Activated T-helper 17 cell treated with anti-CD3 and anti-CD28 coated beads, Interleukin-2, amount 50 U/mL, for 72 hours (primary cell): ENCODE results near the gene ZNF175. TPM values are rescaled to one million over a fixed set of nuclear protein-coding genes. Genes with fewer than 3 reads are reported as not detected.

Experiments
- ATAC-seq: fragments of 150-1000 bp; cut with Tn5 transposase; replicated peaks from 2 replicates; pipeline ENCODE4 v1.10.0; 2021; ENCODE audit warnings: mild to moderate bottlenecking, moderate library complexity
- H3K27ac Mint-ChIP-seq: one replicate; pipeline ENCODE4 v1.8.0; 2022; ENCODE audit warnings: mixed read lengths
- H3K27me3 Mint-ChIP-seq: one replicate; pipeline ENCODE4 v1.8.0; 2022; ENCODE audit warnings: mixed read lengths
- H3K36me3 Mint-ChIP-seq: one replicate; pipeline ENCODE4 v1.8.0; 2022; ENCODE audit warnings: low read depth, mild to moderate bottlenecking, mixed read lengths
- H3K4me1 Mint-ChIP-seq: one replicate; pipeline ENCODE4 v1.8.0; 2022; ENCODE audit warnings: mixed read lengths
- H3K4me3 Mint-ChIP-seq: one replicate; pipeline ENCODE4 v1.8.0; 2022; ENCODE audit warnings: mild to moderate bottlenecking, mixed read lengths
- H3K9me3 Mint-ChIP-seq: one replicate; pipeline ENCODE4 v1.8.0; 2022; ENCODE audit warnings: mixed read lengths
- total RNA-seq, 2 donors: library from RNA; stranded (reverse); gene quantifications; one replicate each; pipeline ENCODE4 v1.2.3, GENCODE V29; 2022

Gene ZNF175
- total RNA-seq, 2 donors from 2014 or later = 8.0 to 16.9 TPM

DNA sequence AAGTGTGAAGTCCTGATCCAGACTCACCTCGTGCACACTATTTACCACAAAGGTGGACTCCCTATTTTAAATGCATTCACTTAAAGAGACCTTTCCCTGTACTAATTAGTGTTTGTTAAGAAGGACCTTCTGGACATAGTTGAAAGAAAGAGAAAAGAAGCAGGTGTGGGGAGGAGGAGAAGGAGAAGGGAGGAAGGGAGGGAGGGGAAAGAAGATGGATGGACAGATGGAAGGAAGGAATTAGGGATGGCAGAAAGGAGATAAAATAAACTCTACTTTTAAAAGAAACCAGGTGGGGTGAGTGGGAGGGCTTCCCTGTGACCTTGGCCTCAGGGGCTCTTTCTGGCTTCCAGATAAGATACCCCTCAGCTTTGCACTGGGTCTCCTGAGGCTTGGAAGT is 21.4 kb downstream of the ZNF175 start:
- Mint-ChIP-seq H3K27ac (no peak overlapping the region), H3K4me1 (peaks cover 19% of the 10 kb centered on the region), H3K4me3 (peak overlapping the region; percentile 32), H3K36me3 (peaks cover 3% of the 10 kb centered on the region), H3K27me3 (peaks cover 5% of the 10 kb centered on the region), H3K9me3 (peaks cover 3% of the 10 kb centered on the region)
- ATAC-seq = no peak

DNA sequence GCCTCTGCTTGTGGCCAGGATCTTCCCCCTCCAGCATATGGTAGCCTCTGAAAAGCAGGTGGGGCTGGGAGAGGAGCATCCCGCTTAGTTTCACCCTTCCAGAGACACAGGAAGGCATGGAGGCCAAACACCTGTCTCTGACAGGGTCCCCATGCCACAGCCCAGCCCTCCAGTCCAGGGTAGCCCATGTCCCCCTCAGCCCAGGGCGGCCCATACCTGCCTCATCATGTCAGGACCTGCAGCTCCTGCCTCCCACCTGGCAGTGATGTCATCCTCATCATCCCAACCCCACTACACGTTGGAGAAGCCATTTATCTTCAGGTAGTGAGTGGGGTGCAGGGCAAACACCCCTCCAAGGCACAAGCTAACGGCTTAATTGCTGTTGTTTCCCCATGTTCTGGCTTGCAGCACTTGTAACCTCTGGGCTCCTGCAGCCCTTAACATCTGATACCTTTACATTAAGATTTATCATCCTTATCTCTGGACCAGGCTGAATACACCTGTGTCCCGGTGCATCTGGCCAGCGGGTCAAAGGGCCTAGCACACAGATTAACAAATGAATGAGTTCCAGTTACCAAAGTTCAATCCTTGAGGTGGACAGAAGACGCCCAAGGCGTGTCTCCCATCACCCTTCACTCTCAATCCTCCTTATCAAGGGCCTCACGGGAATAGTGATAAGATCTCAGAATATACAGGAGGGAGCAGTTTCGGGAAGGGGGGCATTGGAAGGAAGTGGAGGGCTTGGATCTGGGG is 22.2 kb downstream of the ZNF175 start:
- Mint-ChIP-seq H3K9me3 (no peaks in the 10 kb centered on the region), H3K36me3 (no peaks in the 10 kb centered on the region), H3K27ac (peak overlapping the region; percentile 89), H3K4me3 (peak overlapping the region; percentile 94), H3K27me3 (peaks cover 9% of the 10 kb centered on the region), H3K4me1 (peaks cover 19% of the 10 kb centered on the region)
- no peak for ATAC-seq

- H3K27ac Mint-ChIP-seq = peak overlapping the region; percentile 89
- H3K27me3 Mint-ChIP-seq = peaks cover 9% of the 10 kb centered on the region
- H3K36me3 Mint-ChIP-seq = no peaks in the 10 kb centered on the region
- peak; percentile 100 for ATAC-seq
- H3K4me3 Mint-ChIP-seq = peak overlapping the region; percentile 94
- H3K9me3 Mint-ChIP-seq = no peaks in the 10 kb centered on the region
- H3K4me1 Mint-ChIP-seq = peaks cover 19% of the 10 kb centered on the region
Observed at GRCh38 chr19:51593969-51594773, 23.1 kb downstream of the ZNF175 start.

- H3K9me3 Mint-ChIP-seq = no peaks in the 10 kb centered on the region
- no peaks in the 10 kb centered on the region for H3K36me3 Mint-ChIP-seq
- peak overlapping the region; percentile 89 for H3K27ac Mint-ChIP-seq
- peaks cover 19% of the 10 kb centered on the region for H3K4me1 Mint-ChIP-seq
- peaks cover 9% of the 10 kb centered on the region for H3K27me3 Mint-ChIP-seq
- H3K4me3 Mint-ChIP-seq = peak overlapping the region; percentile 94
- peak; percentile 13 for ATAC-seq
Observed at GRCh38 chr19:51594774-51595109, 23.7 kb downstream of the ZNF175 start.

DNA sequence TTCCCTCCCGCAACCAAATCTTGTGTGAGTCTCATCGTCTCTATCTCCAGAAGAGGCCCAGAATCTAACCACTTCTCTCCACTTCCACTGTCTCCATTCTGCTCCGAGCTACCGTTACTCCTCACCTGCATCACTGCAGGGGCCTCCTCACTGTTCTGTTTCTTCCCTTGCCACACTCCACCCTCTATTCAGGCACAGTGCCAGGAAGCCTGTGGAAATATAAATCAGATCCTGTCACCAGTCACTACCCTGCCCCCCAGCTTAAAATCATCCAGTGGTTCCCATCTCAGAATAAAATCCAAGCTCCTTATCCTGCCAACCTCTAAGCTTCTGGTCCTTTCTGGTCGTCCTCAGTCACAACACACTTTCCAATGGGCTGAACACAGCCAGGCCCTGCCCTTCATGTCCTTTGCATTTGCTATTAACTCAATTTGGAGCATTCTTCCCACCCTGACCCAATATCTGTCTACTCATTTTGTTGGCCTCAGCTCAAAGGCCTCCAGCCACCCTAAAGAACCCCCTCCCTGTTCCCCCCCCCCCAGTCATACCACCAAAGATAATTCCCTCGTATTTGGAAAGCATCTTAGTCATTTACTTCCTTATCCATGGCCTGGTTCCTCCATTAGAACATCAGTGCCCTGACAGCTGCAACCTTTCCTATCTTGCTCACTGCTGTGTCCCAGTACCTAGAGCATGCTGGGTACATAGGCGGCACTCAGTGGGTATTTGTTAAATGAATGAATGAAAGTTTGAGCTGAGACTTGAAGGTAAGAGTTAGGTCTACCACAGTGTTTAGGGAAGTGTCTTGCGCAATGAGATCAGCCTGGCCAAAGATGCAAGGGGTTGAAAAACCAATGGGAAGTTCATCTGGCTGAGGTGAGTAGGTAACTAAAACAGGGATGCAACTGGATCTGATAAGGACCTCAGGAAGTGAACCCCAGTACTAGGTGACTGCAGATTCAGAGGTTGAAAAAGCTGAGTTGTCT is 24.4 kb downstream of the ZNF175 start:
- peak overlapping the region; percentile 89 for H3K27ac Mint-ChIP-seq
- H3K36me3 Mint-ChIP-seq = no peaks in the 10 kb centered on the region
- H3K27me3 Mint-ChIP-seq = peaks cover 16% of the 10 kb centered on the region
- H3K4me1 Mint-ChIP-seq = peaks cover 19% of the 10 kb centered on the region
- ATAC-seq = no peak
- H3K4me3 Mint-ChIP-seq = peak overlapping the region; percentile 94
- no peaks in the 10 kb centered on the region for H3K9me3 Mint-ChIP-seq

GRCh38 chr19:51598159-51598915 is 27.3 kb downstream of the ZNF175 start:
- Mint-ChIP-seq H3K27me3 (peaks cover 23% of the 10 kb centered on the region), H3K27ac (no peak overlapping the region), H3K4me3 (no peak overlapping the region), H3K36me3 (no peaks in the 10 kb centered on the region), H3K9me3 (no peaks in the 10 kb centered on the region), H3K4me1 (peaks cover 17% of the 10 kb centered on the region)
- no peak for ATAC-seq

- H3K27ac Mint-ChIP-seq = no peak overlapping the region
- peaks cover 23% of the 10 kb centered on the region for H3K27me3 Mint-ChIP-seq
- H3K4me3 Mint-ChIP-seq = no peak overlapping the region
- ATAC-seq = no peak
- H3K36me3 Mint-ChIP-seq = no peaks in the 10 kb centered on the region
- H3K9me3 Mint-ChIP-seq = no peaks in the 10 kb centered on the region
- H3K4me1 Mint-ChIP-seq = peaks cover 10% of the 10 kb centered on the region
Observed at GRCh38 chr19:51599084-51599483, 28.0 kb downstream of the ZNF175 start.

DNA sequence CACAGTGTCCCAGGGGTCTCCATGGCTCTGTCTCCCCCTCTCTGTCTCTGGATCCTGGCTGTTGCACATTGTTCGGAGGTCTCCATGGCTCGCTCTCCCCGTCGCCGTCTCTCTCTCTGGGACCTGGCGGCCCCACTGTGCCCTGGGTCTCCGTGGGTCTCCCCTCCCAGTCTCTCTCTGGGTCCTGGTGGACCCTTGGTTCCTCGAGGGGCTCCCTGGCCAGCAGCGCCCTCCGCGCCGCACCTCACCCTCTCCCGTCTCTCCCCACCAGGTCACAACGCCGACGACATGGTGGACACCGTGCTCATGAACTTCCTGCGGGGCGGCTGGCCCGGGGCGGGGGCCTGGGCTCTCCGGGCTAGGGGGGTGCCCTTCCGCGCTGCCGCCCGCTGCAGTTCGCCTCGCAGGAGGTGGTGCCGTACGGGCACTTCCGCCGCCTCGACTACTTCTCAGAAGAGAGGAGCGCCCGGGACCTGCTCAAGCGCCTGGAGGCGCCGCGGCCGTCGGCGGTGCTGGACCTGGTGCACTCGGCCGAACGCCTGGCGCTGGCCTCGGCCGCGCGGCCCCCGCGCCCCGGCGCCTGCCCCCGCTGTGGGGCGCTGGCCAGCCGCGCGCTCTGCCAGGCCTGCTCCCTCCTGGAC is 30.0 kb downstream of the ZNF175 start:
- H3K27me3 Mint-ChIP-seq = peaks cover 28% of the 10 kb centered on the region
- H3K4me1 Mint-ChIP-seq = no peaks in the 10 kb centered on the region
- no peak overlapping the region for H3K27ac Mint-ChIP-seq
- ATAC-seq = no peak
- no peak overlapping the region for H3K4me3 Mint-ChIP-seq
- no peaks in the 10 kb centered on the region for H3K36me3 Mint-ChIP-seq
- H3K9me3 Mint-ChIP-seq = no peaks in the 10 kb centered on the region

DNA sequence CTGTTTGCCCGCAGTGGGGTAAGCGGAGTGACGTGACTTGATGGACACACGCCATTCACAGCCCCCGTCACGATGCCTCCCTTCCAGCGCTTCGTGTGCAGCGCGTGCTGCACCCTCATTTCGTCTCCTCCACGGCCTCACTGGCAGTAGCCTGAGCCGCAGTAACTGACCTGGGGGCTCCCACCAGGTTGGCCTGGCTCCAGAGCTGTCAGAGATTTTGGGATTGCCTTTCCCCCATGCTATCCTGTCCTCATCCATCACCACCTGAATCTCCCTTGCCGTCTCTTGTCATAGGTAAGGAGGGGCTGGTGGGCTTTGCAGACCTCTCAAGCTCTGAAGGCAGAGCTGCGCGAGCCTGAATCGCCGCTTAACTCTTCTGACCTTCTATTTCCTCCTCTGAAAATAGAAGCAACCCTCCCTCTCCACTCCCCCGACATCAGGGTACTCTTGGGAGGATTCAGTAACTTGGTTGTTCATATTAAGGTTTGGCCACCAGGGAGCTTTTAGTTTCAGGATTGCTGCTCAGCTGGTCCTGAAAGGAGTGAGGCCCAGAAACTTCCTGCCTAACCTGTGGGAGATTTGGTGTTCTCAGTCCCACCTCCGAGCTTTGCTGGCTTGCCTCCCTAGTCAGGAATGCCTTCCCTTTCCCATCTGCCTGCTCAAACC is 31.2 kb downstream of the ZNF175 start:
- Mint-ChIP-seq H3K4me1 (peaks cover 5% of the 10 kb centered on the region), H3K27ac (no peak overlapping the region), H3K9me3 (no peaks in the 10 kb centered on the region), H3K36me3 (no peaks in the 10 kb centered on the region), H3K4me3 (no peak overlapping the region), H3K27me3 (peaks cover 26% of the 10 kb centered on the region)
- no peak for ATAC-seq

GRCh38 chr19:51607077-51607476 is 36.0 kb downstream of the ZNF175 start:
- Mint-ChIP-seq H3K36me3 (no peaks in the 10 kb centered on the region), H3K4me1 (peaks cover 7% of the 10 kb centered on the region), H3K4me3 (no peak overlapping the region), H3K27ac (no peak overlapping the region), H3K27me3 (peaks cover 24% of the 10 kb centered on the region), H3K9me3 (no peaks in the 10 kb centered on the region)
- ATAC-seq = peak; percentile 69

GRCh38 chr19:51607920-51608562 is 37.0 kb downstream of the ZNF175 start:
- H3K36me3 Mint-ChIP-seq = no peaks in the 10 kb centered on the region
- no peak overlapping the region for H3K27ac Mint-ChIP-seq
- H3K4me3 Mint-ChIP-seq = no peak overlapping the region
- H3K27me3 Mint-ChIP-seq = peaks cover 30% of the 10 kb centered on the region
- H3K4me1 Mint-ChIP-seq = peaks cover 7% of the 10 kb centered on the region
- peak; percentile 24 for ATAC-seq
- peaks cover 8% of the 10 kb centered on the region for H3K9me3 Mint-ChIP-seq

DNA sequence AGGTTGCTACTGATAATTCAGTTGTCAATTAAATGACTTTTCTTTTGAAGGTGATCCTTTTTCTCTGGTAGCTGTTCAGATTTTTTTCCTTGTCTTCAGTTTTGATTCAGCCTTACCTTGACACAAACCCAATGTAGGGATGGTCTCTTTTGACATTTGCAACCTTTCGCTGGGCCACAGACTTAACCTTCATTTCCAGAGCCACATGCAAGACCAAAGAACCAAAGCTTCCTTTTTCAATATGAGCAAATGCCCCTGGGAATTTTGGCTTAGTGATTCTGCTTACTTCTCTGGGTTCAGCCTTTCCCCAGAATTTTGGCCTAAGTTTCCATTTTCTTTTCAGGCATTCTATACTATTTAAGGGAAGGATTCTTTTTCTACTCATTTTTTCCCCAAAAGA is 39.5 kb downstream of the ZNF175 start:
- Mint-ChIP-seq H3K4me3 (no peak overlapping the region), H3K4me1 (peaks cover 7% of the 10 kb centered on the region)
- ATAC-seq = no peak

More for the DNA sequence above, 39.5 kb downstream of the ZNF175 start:
- Mint-ChIP-seq H3K27me3 (peaks cover 26% of the 10 kb centered on the region), H3K9me3 (peaks cover 8% of the 10 kb centered on the region), H3K36me3 (no peaks in the 10 kb centered on the region), H3K27ac (no peak overlapping the region)
